ENCODE results near the gene EPHB4.
A peak's percentile ranks its signal among the peaks of the same experiment; 100 is the strongest.

Gene EPHB4

DNA sequence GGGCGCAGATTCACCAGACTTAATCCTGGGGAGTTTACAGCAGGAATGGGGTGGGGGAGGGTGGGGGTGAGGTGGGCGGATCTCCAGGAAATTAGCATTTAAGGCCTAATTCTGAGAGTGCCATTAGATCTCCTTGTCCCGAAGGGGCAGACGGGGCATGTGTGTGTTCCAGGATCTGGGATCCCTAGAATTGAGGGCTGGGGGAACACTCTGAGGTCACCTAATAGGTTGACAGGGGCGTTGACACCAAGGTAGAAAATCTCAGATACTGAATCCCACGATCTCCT lies 9.4 kb upstream of the EPHB4 start:
- peak overlapping the region; percentile 92 for H2BK5ac ChIP-seq (ENCODE audit: low read depth, low read length, poor library complexity)
- peaks cover 4% of the 10 kb centered on the region for H3K79me2 ChIP-seq (ENCODE audit: control insufficient read depth, insufficient read depth, low read length, poor library complexity)
- peak overlapping the region; percentile 42 for H2BK12ac ChIP-seq (ENCODE audit: low read length)
- peak overlapping the region; percentile 98 for H4K12ac ChIP-seq (ENCODE audit: low read depth, low read length)
- H2AFZ ChIP-seq (ENCODE audit: insufficient read depth, low read length, poor library complexity): peak overlapping the region; percentile 77
- no peak overlapping the region for H3K23ac ChIP-seq (ENCODE audit: low read length)
- H3K36me3 ChIP-seq (ENCODE audit: control insufficient read depth in 1 of 2, insufficient read depth in 2 of 2, low read length in 2 of 2): no peaks in the 10 kb centered on the region
- H2BK120ac ChIP-seq (ENCODE audit: insufficient read depth, low read length, poor library complexity): peak overlapping the region; percentile 93
- H3K4ac ChIP-seq (ENCODE audit: low read depth, low read length): peak overlapping the region; percentile 68
- peak overlapping the region; percentile 59 for H3K9ac ChIP-seq (ENCODE audit: low read length)
- peaks cover 17% of the 10 kb centered on the region for H3K79me1 ChIP-seq (ENCODE audit: low read length)
- peak overlapping the region; percentile 55 for H3K4me2 ChIP-seq (ENCODE audit: low read length)
- peak overlapping the region; percentile 99 for H4K91ac ChIP-seq (ENCODE audit: low read depth, low read length)
- H3K18ac ChIP-seq (ENCODE audit: low read length): no peak overlapping the region
- WGBS (ENCODE audit: extremely low coverage, insufficient coverage, insufficient read length): no CpG with 5 or more reads among the region's 6 CpGs
- peaks cover 8 to 10% of the 10 kb centered on the region in 2 experiments for H3K4me1 ChIP-seq (ENCODE audit: control insufficient read depth in 1 of 2, insufficient read depth in 2 of 2, low read length in 2 of 2)
- H3K14ac ChIP-seq (ENCODE audit: low read length): peak overlapping the region; percentile 94
- no peak overlapping the region for H2AK5ac ChIP-seq (ENCODE audit: low read length)
- no peaks in the 10 kb centered on the region for H3K27me3 ChIP-seq (ENCODE audit: insufficient read depth, low read length)
- DNase-seq: no peak
- no peaks in the 10 kb centered on the region for H3K9me3 ChIP-seq (ENCODE audit: insufficient read depth, low read depth, low read length)
- peak overlapping the region; percentile 99 for H4K8ac ChIP-seq (ENCODE audit: low read depth, low read length)
- peak overlapping the region; percentile 93 for H3K27ac ChIP-seq (ENCODE audit: low read depth, low read length)
- no peak overlapping the region for H3K4me3 ChIP-seq (ENCODE audit: low read depth, low read length)

DNA sequence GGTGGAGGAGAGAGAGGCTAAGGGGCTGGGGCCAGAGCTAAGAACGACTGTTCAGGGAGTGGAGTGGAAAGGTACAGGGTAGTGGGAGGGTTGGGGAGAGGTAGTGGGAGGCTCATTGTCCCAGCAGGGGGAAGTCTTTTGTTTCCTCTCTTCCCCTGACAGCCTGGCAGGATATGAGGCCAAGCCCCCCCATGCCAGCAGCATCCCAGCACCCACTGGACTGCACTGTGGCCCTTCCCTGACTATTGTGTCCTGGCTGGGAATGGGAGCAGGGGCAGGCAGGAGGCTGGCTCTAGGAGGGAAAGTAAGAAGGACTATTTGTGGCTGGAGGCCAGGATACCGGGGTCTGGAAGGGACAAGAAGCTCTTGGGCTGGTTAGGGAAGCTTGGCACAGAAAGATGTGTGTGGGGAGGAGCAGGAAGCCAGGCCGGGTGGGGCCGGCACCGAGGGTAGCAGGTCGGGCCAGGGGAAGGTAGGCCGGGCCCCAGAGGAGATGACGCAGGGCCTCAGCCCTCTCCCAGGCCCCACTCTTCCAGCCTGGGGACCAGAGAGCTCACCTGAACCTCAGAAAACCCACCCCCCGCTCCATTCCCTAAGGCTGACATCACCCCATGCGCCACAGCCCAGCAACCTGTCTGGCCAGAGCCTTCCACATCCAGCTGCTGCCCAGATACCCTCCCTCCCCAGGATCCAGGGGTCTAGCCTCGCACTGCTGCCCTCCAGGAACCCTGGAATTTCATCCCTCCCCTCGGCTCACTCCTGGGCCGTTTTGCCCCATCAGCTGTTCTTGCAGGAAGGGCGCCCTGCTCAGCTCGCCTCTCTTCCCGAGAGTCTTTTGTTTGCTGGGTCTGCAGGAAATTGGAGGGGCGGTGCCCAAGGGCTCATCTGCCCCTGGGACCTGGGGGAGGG lies 8.8 kb upstream of the EPHB4 start:
- no peak for DNase-seq
- H4K91ac ChIP-seq (ENCODE audit: low read depth, low read length): peak overlapping the region; percentile 99
- peak overlapping the region; percentile 95 for H2BK120ac ChIP-seq (ENCODE audit: insufficient read depth, low read length, poor library complexity)
- H3K23ac ChIP-seq (ENCODE audit: low read length): no peak overlapping the region
- no peak overlapping the region for H3K4me3 ChIP-seq (ENCODE audit: low read depth, low read length)
- no peaks in the 10 kb centered on the region for H3K36me3 ChIP-seq (ENCODE audit: control insufficient read depth in 1 of 2, insufficient read depth in 2 of 2, low read length in 2 of 2)
- H3K27ac ChIP-seq (ENCODE audit: low read depth, low read length): peak overlapping the region; percentile 93
- peak overlapping the region; percentile 46 for H3K4me2 ChIP-seq (ENCODE audit: low read length)
- peaks cover 4% of the 10 kb centered on the region for H3K79me2 ChIP-seq (ENCODE audit: control insufficient read depth, insufficient read depth, low read length, poor library complexity)
- no CpG with 5 or more reads among the region's 17 CpGs for WGBS (ENCODE audit: extremely low coverage, insufficient coverage, insufficient read length)
- H3K9ac ChIP-seq (ENCODE audit: low read length): peak overlapping the region; percentile 30
- H4K12ac ChIP-seq (ENCODE audit: low read depth, low read length): peak overlapping the region; percentile 88
- H4K8ac ChIP-seq (ENCODE audit: low read depth, low read length): peak overlapping the region; percentile 90
- H3K4me1 ChIP-seq (ENCODE audit: control insufficient read depth in 1 of 2, insufficient read depth in 2 of 2, low read length in 2 of 2): peaks cover 8 to 10% of the 10 kb centered on the region in 2 experiments
- peak overlapping the region; percentile 87 for H2BK5ac ChIP-seq (ENCODE audit: low read depth, low read length, poor library complexity)
- no peaks in the 10 kb centered on the region for H3K9me3 ChIP-seq (ENCODE audit: insufficient read depth, low read depth, low read length)
- peak overlapping the region; percentile 91 for H3K14ac ChIP-seq (ENCODE audit: low read length)
- peaks cover 17% of the 10 kb centered on the region for H3K79me1 ChIP-seq (ENCODE audit: low read length)
- peak overlapping the region; percentile 93 for H3K18ac ChIP-seq (ENCODE audit: low read length)
- H3K27me3 ChIP-seq (ENCODE audit: insufficient read depth, low read length): no peaks in the 10 kb centered on the region
- peak overlapping the region; percentile 71 for H3K4ac ChIP-seq (ENCODE audit: low read depth, low read length)
- H2AFZ ChIP-seq (ENCODE audit: insufficient read depth, low read length, poor library complexity): peak overlapping the region; percentile 77
- peak overlapping the region; percentile 93 for H2AK5ac ChIP-seq (ENCODE audit: low read length)
- H2BK12ac ChIP-seq (ENCODE audit: low read length): peak overlapping the region; percentile 86

DNA sequence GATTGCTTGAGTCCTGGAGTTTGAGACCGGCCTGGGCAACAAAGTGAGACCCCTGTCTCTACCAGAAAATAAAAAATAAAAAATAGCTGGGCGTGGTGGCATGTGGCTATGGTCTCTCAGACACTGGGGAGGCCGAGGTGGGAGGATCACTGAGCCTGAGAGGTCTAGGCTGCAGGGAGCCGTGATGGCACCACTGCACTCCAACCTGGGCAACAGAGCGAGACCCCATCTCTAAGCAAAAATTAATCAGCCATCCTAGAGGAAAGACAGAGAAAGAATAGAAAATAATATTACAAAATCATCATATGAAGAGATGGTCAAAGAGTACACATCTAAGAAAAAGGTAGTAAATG lies 4.9 kb upstream of the EPHB4 start:
- no peak overlapping the region for H2AFZ ChIP-seq (ENCODE audit: insufficient read depth, low read length, poor library complexity)
- no peak overlapping the region for H3K18ac ChIP-seq (ENCODE audit: low read length)
- H4K12ac ChIP-seq (ENCODE audit: low read depth, low read length): no peak overlapping the region
- no peak overlapping the region for H3K4ac ChIP-seq (ENCODE audit: low read depth, low read length)
- H4K91ac ChIP-seq (ENCODE audit: low read depth, low read length): no peak overlapping the region
- DNase-seq: no peak
- no peaks in the 10 kb centered on the region for H3K27me3 ChIP-seq (ENCODE audit: insufficient read depth, low read length)
- H2BK5ac ChIP-seq (ENCODE audit: low read depth, low read length, poor library complexity): no peak overlapping the region
- peaks cover 9% of the 10 kb centered on the region for H3K79me2 ChIP-seq (ENCODE audit: control insufficient read depth, insufficient read depth, low read length, poor library complexity)
- H3K79me1 ChIP-seq (ENCODE audit: low read length): peaks cover 28% of the 10 kb centered on the region
- H2AK5ac ChIP-seq (ENCODE audit: low read length): no peak overlapping the region
- WGBS (ENCODE audit: extremely low coverage, insufficient coverage, insufficient read length): no CpG with 5 or more reads among the region's 5 CpGs
- no peak overlapping the region for H3K9ac ChIP-seq (ENCODE audit: low read length)
- H3K4me1 ChIP-seq (ENCODE audit: control insufficient read depth in 1 of 2, insufficient read depth in 2 of 2, low read length in 2 of 2): peaks cover 11 to 15% of the 10 kb centered on the region in 2 experiments
- H3K9me3 ChIP-seq (ENCODE audit: insufficient read depth, low read depth, low read length): no peaks in the 10 kb centered on the region
- no peak overlapping the region for H3K23ac ChIP-seq (ENCODE audit: low read length)
- no peak overlapping the region for H3K4me2 ChIP-seq (ENCODE audit: low read length)
- no peak overlapping the region for H2BK120ac ChIP-seq (ENCODE audit: insufficient read depth, low read length, poor library complexity)
- H3K36me3 ChIP-seq (ENCODE audit: control insufficient read depth in 1 of 2, insufficient read depth in 2 of 2, low read length in 2 of 2): no peaks in the 10 kb centered on the region
- H3K4me3 ChIP-seq (ENCODE audit: low read depth, low read length): no peak overlapping the region
- H4K8ac ChIP-seq (ENCODE audit: low read depth, low read length): no peak overlapping the region
- H2BK12ac ChIP-seq (ENCODE audit: low read length): no peak overlapping the region
- no peak overlapping the region for H3K14ac ChIP-seq (ENCODE audit: low read length)
- H3K27ac ChIP-seq (ENCODE audit: low read depth, low read length): no peak overlapping the region

DNA sequence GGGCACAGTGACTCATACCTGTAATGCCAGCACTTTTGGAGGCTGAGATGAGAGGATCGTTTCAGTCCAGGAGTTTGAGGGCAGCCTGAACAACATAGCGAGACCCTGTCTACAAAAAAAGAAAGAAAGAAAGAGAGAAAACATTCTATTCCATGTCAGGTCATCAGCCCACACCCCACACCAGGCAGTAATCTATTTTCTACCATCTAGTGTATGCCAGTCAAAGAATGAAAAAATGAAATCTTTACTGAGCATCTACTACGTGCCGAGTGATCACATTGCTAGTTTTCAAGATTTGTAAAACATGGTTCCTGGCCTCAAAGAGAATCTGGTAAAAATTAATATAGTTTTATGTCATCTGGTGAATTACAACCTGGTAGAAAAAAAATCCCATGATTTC lies 3.1 kb upstream of the EPHB4 start:
- DNase-seq: no peak
- H2AK5ac ChIP-seq (ENCODE audit: low read length): no peak overlapping the region
- H2BK5ac ChIP-seq (ENCODE audit: low read depth, low read length, poor library complexity): no peak overlapping the region
- H3K4ac ChIP-seq (ENCODE audit: low read depth, low read length): no peak overlapping the region
- H3K9ac ChIP-seq (ENCODE audit: low read length): no peak overlapping the region
- no peaks in the 10 kb centered on the region for H3K9me3 ChIP-seq (ENCODE audit: insufficient read depth, low read depth, low read length)
- no peak overlapping the region for H3K4me2 ChIP-seq (ENCODE audit: low read length)
- H3K23ac ChIP-seq (ENCODE audit: low read length): no peak overlapping the region
- peaks cover 23% of the 10 kb centered on the region for H3K79me2 ChIP-seq (ENCODE audit: control insufficient read depth, insufficient read depth, low read length, poor library complexity)
- no peak overlapping the region for H3K4me3 ChIP-seq (ENCODE audit: low read depth, low read length)
- H3K27me3 ChIP-seq (ENCODE audit: insufficient read depth, low read length): no peaks in the 10 kb centered on the region
- no peak overlapping the region for H2BK120ac ChIP-seq (ENCODE audit: insufficient read depth, low read length, poor library complexity)
- H2BK12ac ChIP-seq (ENCODE audit: low read length): no peak overlapping the region
- H3K27ac ChIP-seq (ENCODE audit: low read depth, low read length): no peak overlapping the region
- no peak overlapping the region for H4K12ac ChIP-seq (ENCODE audit: low read depth, low read length)
- H4K91ac ChIP-seq (ENCODE audit: low read depth, low read length): no peak overlapping the region
- H3K36me3 ChIP-seq (ENCODE audit: control insufficient read depth in 1 of 2, insufficient read depth in 2 of 2, low read length in 2 of 2): no peaks in the 10 kb centered on the region
- H3K79me1 ChIP-seq (ENCODE audit: low read length): peaks cover 27% of the 10 kb centered on the region
- H3K4me1 ChIP-seq (ENCODE audit: control insufficient read depth in 1 of 2, insufficient read depth in 2 of 2, low read length in 2 of 2): peaks cover 6 to 12% of the 10 kb centered on the region in 2 experiments
- WGBS (ENCODE audit: extremely low coverage, insufficient coverage, insufficient read length): no CpG with 5 or more reads among the region's 4 CpGs
- no peak overlapping the region for H2AFZ ChIP-seq (ENCODE audit: insufficient read depth, low read length, poor library complexity)
- H3K14ac ChIP-seq (ENCODE audit: low read length): no peak overlapping the region
- no peak overlapping the region for H3K18ac ChIP-seq (ENCODE audit: low read length)
- no peak overlapping the region for H4K8ac ChIP-seq (ENCODE audit: low read depth, low read length)
